G401 (cell line): ENCODE results near the gene DNMT3A. TPM values are rescaled to one million over a fixed set of nuclear protein-coding genes. Genes with fewer than 3 reads are reported as not detected.

Experiments used
- DNase-seq: peaks from one replicate; pipeline ENCODE4 v3.0.0-alpha.2; 2015; ENCODE audit warnings: low spot score
- in situ Hi-C: cut with HindIII; loops from 2 replicates; pipeline ENCODE4 v1.10.0; 2016; ENCODE audit warnings: low sequenced_read_pairs, mixed read lengths
- total RNA-seq: library from RNA; depleted of rRNA; stranded (reverse); fragments of >200 nt; shearing (Covaris generic); gene quantifications from 2 replicates; pipeline ENCODE4 v1.2.3, GENCODE V29; 2014

DNMT3A gene
- total RNA-seq, 1 experiment from 2014 or later, result 11.5 TPM

GRCh38 chr2:25354116-25354515 is 12.4 kb upstream of the DNMT3A start:
- no peak for DNase-seq
- in situ Hi-C loops, result no loop called here

- no peak for DNase-seq
- in situ Hi-C loops, result no loop called here
Observed at GRCh38 chr2:25349397-25349796, 7.7 kb upstream of the DNMT3A start.

- in situ Hi-C loops, result no loop called here
- no peak for DNase-seq
Observed at GRCh38 chr2:25347846-25348245, 6.1 kb upstream of the DNMT3A start.

GRCh38 chr2:25347205-25347815 is 5.6 kb upstream of the DNMT3A start:
- in situ Hi-C loops, result no loop called here
- DNase-seq, result no peak

- in situ Hi-C loops, result no loop called here
- no peak for DNase-seq
Observed at GRCh38 chr2:25343187-25343825, 1.6 kb upstream of the DNMT3A start.

GRCh38 chr2:25342372-25343186 is 854 bp upstream of the DNMT3A start:
- in situ Hi-C loops, result no loop called here
- peak; percentile 77 for DNase-seq

- in situ Hi-C loops, result no loop called here
- no peak for DNase-seq
Observed at GRCh38 chr2:25341011-25341727, 556 bp downstream of the DNMT3A start.

- in situ Hi-C loops, result no loop called here
- no peak for DNase-seq
Observed at GRCh38 chr2:25340181-25340921, 1.4 kb downstream of the DNMT3A start.

GRCh38 chr2:25339791-25340180 is 1.9 kb downstream of the DNMT3A start:
- no peak for DNase-seq
- in situ Hi-C loops, result no loop called here

GRCh38 chr2:25339211-25339674 is 2.5 kb downstream of the DNMT3A start:
- DNase-seq, result peak; percentile 85
- in situ Hi-C loops, result no loop called here

- no peak for DNase-seq
- in situ Hi-C loops, result no loop called here
Observed at GRCh38 chr2:25338401-25338800, 3.3 kb downstream of the DNMT3A start.

GRCh38 chr2:25337891-25338290 is 3.8 kb downstream of the DNMT3A start:
- in situ Hi-C loops, result no loop called here
- DNase-seq, result no peak

GRCh38 chr2:25337276-25337675 is 4.4 kb downstream of the DNMT3A start:
- in situ Hi-C loops, result no loop called here
- no peak for DNase-seq

GRCh38 chr2:25336383-25336841 is 5.3 kb downstream of the DNMT3A start:
- in situ Hi-C loops, result no loop called here
- no peak for DNase-seq

- DNase-seq, result no peak
- in situ Hi-C loops, result no loop called here
Observed at GRCh38 chr2:25335971-25336370, 5.8 kb downstream of the DNMT3A start.

- in situ Hi-C loops, result no loop called here
- DNase-seq, result no peak
Observed at GRCh38 chr2:25335204-25335603, 6.5 kb downstream of the DNMT3A start.

GRCh38 chr2:25334482-25334881 is 7.2 kb downstream of the DNMT3A start:
- DNase-seq, result no peak
- in situ Hi-C loops, result no loop called here

GRCh38 chr2:25333981-25334380 is 7.7 kb downstream of the DNMT3A start:
- in situ Hi-C loops, result no loop called here
- DNase-seq, result no peak

- no peak for DNase-seq
- in situ Hi-C loops, result no loop called here
Observed at GRCh38 chr2:25332571-25332970, 9.2 kb downstream of the DNMT3A start.
